A673 (cell line): ENCODE measurements around the gene WIF1. TPM values are rescaled to one million over a fixed set of nuclear protein-coding genes. Genes with fewer than 3 reads are reported as not detected.

Source experiments
- BruUV-seq: library from RNA; stranded (reverse); fragments of 400-500 nt; replicated peaks from 2 replicates; lab custom pipeline; 2021; lab: Mats Ljungman, UMichigan
- CTCF ChIA-PET: fragments of 300-600 bp; sonication (Branson Sonifier 250); formaldehyde crosslinking; loops from one replicate; lab custom pipeline; 2022; ENCODE audit warnings: antibody characterized with exemption; lab: Charles Lee
- POLR2A ChIA-PET: fragments of 300-600 bp; sonication (Branson Sonifier 250); formaldehyde crosslinking; loops from one replicate; lab custom pipeline; 2022; ENCODE audit warnings: antibody characterized with exemption; ENCODE audit not compliant: low non-redundant PET; lab: Charles Lee
- DNase-seq: peaks from one replicate; pipeline ENCODE4 v3.0.0-alpha.2; 2015; ENCODE audit warnings: low spot score
- H3K27ac ChIP-seq: fragments of 200-600 bp; sonication (generic); 2 replicates; pipeline ENCODE4 v1.5.1; 2016; ENCODE audit warnings: mixed run types, low read depth, mild to moderate bottlenecking, mixed read lengths, antibody characterized with exemption, low read length; ENCODE audit not compliant: poor library complexity, severe bottlenecking
- H3K27me3 ChIP-seq: fragments of 200-600 bp; sonication (generic); replicated peaks from 2 replicates; pipeline ENCODE4 v1.6.1; 2017; ENCODE audit warnings: mixed run types, low read depth, mild to moderate bottlenecking, mixed read lengths, antibody characterized with exemption, low read length; ENCODE audit not compliant: insufficient read depth, poor library complexity
- H3K36me3 ChIP-seq: fragments of 200-600 bp; sonication (generic); 2 replicates; pipeline ENCODE4 v1.6.1; 2016; ENCODE audit warnings: mixed run types, mild to moderate bottlenecking, mixed read lengths, antibody characterized with exemption, low read length; ENCODE audit not compliant: insufficient read depth, poor library complexity, severe bottlenecking
- H3K4me1 ChIP-seq: fragments of 200-600 bp; sonication (generic); 2 replicates; pipeline ENCODE4 v1.6.1; 2017; ENCODE audit warnings: mixed run types, mild to moderate bottlenecking, mixed read lengths, antibody characterized with exemption, low read length; ENCODE audit not compliant: insufficient read depth, poor library complexity, severe bottlenecking
- H3K4me3 ChIP-seq: fragments of 200-600 bp; sonication (generic); 2 replicates; pipeline ENCODE4 v1.5.1; 2016; ENCODE audit warnings: low read depth, mixed run types, mild to moderate bottlenecking, mixed read lengths, low read length; ENCODE audit not compliant: poor library complexity, severe bottlenecking
- H3K9me3 ChIP-seq: fragments of 200-600 bp; sonication (generic); 2 replicates; pipeline ENCODE4 v1.6.1; 2016; ENCODE audit warnings: mixed run types, low read depth, mild to moderate bottlenecking, mixed read lengths, antibody characterized with exemption, low read length; ENCODE audit not compliant: poor library complexity, severe bottlenecking
- CTCF ChIP-seq: fragments of 300-800, 200-600 bp; sonication (generic); conservative IDR thresholded peaks from 2 replicates; pipeline ENCODE4 v1.5.1; 2017; ENCODE audit warnings: low read depth, mild to moderate bottlenecking, antibody characterized with exemption, low read length, moderate library complexity, mixed read lengths
- EZH2 ChIP-seq: fragments of 200-600 bp; sonication (generic); IDR thresholded peaks from 2 replicates; pipeline ENCODE4 v1.6.1; 2017; ENCODE audit warnings: borderline replicate concordance, low read depth, mild to moderate bottlenecking, mixed read lengths, antibody characterized with exemption, low read length; ENCODE audit not compliant: poor library complexity, severe bottlenecking
- intact Hi-C: fragments of 100-400 bp; cut with micrococcal nuclease; formaldehyde crosslinking; loops from one replicate; pipeline ENCODE4 v1.10.0; 2022; ENCODE audit not compliant: unreplicated experiment
- total RNA-seq: library from RNA; stranded (reverse); gene quantifications from 2 replicates; pipeline ENCODE4 v1.2.3, GENCODE V29; 2021

Gene WIF1
- total RNA-seq, 1 experiment from 2014 or later: not detected

GRCh38 chr12:65022421-65022820, 98.7 kb downstream of the WIF1 start:
- POLR2A ChIA-PET: no interaction called here
- no peak for TF ChIP-seq EZH2
- no peak for TF ChIP-seq CTCF
- Histone ChIP-seq H3K4me3 (no peak overlapping the region), H3K36me3 (no peaks in the 10 kb centered on the region), H3K9me3 (no peaks in the 10 kb centered on the region), H3K4me1 (no peaks in the 10 kb centered on the region), H3K27ac (no peak overlapping the region), H3K27me3 (peaks cover 16% of the 10 kb centered on the region)
- DNase-seq: no peak
- intact Hi-C loops: no loop called here
- BruUV-seq: no TSS peak
- CTCF ChIA-PET: no interaction called here

GRCh38 chr12:65019696-65020234, 101.3 kb downstream of the WIF1 start:
- TF ChIP-seq EZH2: no peak
- no peak for TF ChIP-seq CTCF
- H3K36me3 ChIP-seq: no peaks in the 10 kb centered on the region
- CTCF ChIA-PET: no interaction called here
- no peak for DNase-seq
- no TSS peak for BruUV-seq
- peaks cover 38% of the 10 kb centered on the region for H3K27me3 ChIP-seq
- intact Hi-C loops: no loop called here
- H3K9me3 ChIP-seq: no peaks in the 10 kb centered on the region
- POLR2A ChIA-PET: no interaction called here
- H3K4me1 ChIP-seq: no peaks in the 10 kb centered on the region
- no peak overlapping the region for H3K27ac ChIP-seq
- H3K4me3 ChIP-seq: no peak overlapping the region

GRCh38 chr12:65016881-65017650, 104.0 kb downstream of the WIF1 start:
- H3K4me3 ChIP-seq: no peak overlapping the region
- no peaks in the 10 kb centered on the region for H3K9me3 ChIP-seq
- POLR2A ChIA-PET: no interaction called here
- intact Hi-C loops: no loop called here
- BruUV-seq: no TSS peak
- no peak overlapping the region for H3K27ac ChIP-seq
- H3K36me3 ChIP-seq: no peaks in the 10 kb centered on the region
- CTCF ChIA-PET: no interaction called here
- no peaks in the 10 kb centered on the region for H3K4me1 ChIP-seq
- H3K27me3 ChIP-seq: peaks cover 54% of the 10 kb centered on the region
- TF ChIP-seq CTCF: no peak
- no peak for TF ChIP-seq EZH2
- DNase-seq: no peak
